NCI-H510A treated with DMSO at 0.1 percent for 48 hours (cell line): ENCODE results near the gene SORCS2.

ENCODE experiments used
- DNase-seq: peaks from one replicate; lab custom pipeline; 2025; lab: John Stamatoyannopoulos, UW

SORCS2 gene

GRCh38 chr4:7710576-7711306 is 518.4 kb downstream of the SORCS2 start:
- no peak for DNase-seq

GRCh38 chr4:7711307-7711963 is 519.1 kb downstream of the SORCS2 start:
- DNase-seq, result no peak

- DNase-seq, result no peak
Measured at GRCh38 chr4:7712021-7712671, 519.8 kb downstream of the SORCS2 start.

- no peak for DNase-seq
Measured at GRCh38 chr4:7713757-7714156, 521.4 kb downstream of the SORCS2 start.

- DNase-seq, result no peak
Measured at GRCh38 chr4:7714176-7714575, 521.8 kb downstream of the SORCS2 start.

- no peak for DNase-seq
Measured at GRCh38 chr4:7714738-7715137, 522.4 kb downstream of the SORCS2 start.

GRCh38 chr4:7715271-7716009 is 523.1 kb downstream of the SORCS2 start:
- DNase-seq, result no peak

- no peak for DNase-seq
Measured at GRCh38 chr4:7716010-7716721, 523.8 kb downstream of the SORCS2 start.

- DNase-seq, result no peak
Measured at GRCh38 chr4:7717161-7717560, 524.8 kb downstream of the SORCS2 start.

GRCh38 chr4:7717946-7718490 is 525.7 kb downstream of the SORCS2 start:
- no peak for DNase-seq

GRCh38 chr4:7719354-7720174 is 527.2 kb downstream of the SORCS2 start:
- no peak for DNase-seq

- DNase-seq, result no peak
Measured at GRCh38 chr4:7721984-7722551, 529.7 kb downstream of the SORCS2 start.

GRCh38 chr4:7722766-7723387 is 530.5 kb downstream of the SORCS2 start:
- DNase-seq, result no peak

- DNase-seq, result no peak
Measured at GRCh38 chr4:7723625-7724024, 531.3 kb downstream of the SORCS2 start.

- DNase-seq, result no peak
Measured at GRCh38 chr4:7725951-7726350, 533.6 kb downstream of the SORCS2 start.

- DNase-seq, result no peak
Measured at GRCh38 chr4:7726665-7727413, 534.5 kb downstream of the SORCS2 start.

GRCh38 chr4:7727749-7728148 is 535.4 kb downstream of the SORCS2 start:
- no peak for DNase-seq

- no peak for DNase-seq
Measured at GRCh38 chr4:7731437-7731836, 539.1 kb downstream of the SORCS2 start.

GRCh38 chr4:7732263-7732662 is 539.9 kb downstream of the SORCS2 start:
- DNase-seq, result no peak
